ELR (cell line): Measurements from ENCODE around the gene SAMD1.
"Not testable (repeated sequence)": the region's sequence is repeated elsewhere in the genome, so short reads cannot be mapped to it uniquely, and the experiment has no call there.

Experiments
- DNase-seq: peaks from one replicate; pipeline ENCODE4 v3.0.0-alpha.2; 2015; ENCODE audit warnings: low read depth

SAMD1 gene

DNA sequence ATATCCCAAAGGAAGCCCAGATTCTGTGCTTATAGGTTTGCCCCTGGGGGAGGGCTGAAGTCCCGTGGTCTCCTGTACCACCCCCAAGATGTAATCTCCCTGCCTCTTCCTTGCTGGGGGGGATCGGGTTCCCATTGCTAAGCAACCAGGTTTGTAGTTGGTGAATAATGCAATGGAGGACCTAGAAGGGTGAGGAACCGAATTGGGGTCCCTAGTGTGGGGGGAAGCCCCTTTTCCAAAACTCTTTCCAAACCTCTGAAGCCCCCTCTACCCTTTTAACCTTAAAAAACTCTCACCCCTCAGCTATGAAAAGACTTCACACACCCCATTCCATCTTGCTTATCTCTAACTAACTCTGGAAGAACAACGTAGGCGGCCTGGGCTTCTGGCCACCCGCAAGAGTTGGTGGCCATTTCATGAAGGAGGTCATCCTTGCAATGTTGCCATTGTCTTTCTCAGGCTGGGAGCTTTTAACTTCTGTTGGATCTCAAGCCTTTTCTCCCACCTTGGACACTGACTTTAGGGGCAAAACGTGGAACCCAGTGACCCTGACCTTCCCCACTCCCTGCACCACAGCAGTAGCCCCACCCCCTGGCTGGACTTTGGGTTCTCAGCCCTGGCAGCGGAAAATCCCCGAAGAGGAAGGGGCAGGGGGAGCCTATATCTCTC is 29.3 kb downstream of the SAMD1 start:
- DNase-seq = no peak

DNA sequence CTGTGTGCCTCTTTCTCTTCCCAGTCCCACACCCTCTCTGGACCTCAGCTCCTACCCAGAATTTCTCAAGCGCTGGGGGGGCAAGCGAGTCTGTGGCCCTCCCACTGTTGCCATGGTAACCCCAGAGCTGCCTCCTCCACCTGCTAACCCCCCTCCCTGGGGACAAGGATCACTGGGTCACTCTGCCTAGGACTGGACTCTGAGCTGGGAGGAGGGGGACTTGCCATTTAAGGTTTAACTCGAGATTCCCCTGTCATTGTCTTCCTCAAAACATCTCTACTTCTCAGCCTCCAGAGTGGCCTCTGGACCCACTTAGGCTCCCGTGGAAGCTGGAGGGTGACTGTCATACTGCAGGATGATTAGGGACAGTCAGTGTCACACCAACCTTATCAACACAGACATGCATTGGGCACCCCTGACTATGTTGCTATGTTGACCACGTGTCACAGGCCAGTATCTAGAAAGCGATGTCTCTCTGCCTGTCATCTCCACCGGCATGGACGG is 30.8 kb downstream of the SAMD1 start:
- no peak for DNase-seq

DNA sequence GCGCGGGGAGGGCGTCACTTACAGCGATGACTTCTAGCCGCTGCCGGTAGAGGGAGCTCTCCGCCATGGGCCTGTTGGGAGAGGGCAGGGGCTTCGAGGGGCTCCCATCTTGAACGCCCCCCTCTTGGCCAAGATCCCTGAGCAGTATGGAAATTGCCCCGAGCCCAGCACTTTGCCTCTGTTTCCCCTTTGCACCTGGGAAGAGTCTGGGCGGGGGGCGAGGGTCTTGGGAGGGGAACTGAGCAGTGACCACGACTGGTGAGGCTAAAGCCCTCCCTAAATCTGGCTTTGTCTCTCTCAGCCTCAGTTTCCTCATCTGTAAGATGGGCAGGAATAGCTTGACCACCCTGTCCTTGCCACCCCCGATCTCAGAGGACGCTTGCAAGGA is 31.5 kb downstream of the SAMD1 start:
- peak; percentile 26 for DNase-seq

DNA sequence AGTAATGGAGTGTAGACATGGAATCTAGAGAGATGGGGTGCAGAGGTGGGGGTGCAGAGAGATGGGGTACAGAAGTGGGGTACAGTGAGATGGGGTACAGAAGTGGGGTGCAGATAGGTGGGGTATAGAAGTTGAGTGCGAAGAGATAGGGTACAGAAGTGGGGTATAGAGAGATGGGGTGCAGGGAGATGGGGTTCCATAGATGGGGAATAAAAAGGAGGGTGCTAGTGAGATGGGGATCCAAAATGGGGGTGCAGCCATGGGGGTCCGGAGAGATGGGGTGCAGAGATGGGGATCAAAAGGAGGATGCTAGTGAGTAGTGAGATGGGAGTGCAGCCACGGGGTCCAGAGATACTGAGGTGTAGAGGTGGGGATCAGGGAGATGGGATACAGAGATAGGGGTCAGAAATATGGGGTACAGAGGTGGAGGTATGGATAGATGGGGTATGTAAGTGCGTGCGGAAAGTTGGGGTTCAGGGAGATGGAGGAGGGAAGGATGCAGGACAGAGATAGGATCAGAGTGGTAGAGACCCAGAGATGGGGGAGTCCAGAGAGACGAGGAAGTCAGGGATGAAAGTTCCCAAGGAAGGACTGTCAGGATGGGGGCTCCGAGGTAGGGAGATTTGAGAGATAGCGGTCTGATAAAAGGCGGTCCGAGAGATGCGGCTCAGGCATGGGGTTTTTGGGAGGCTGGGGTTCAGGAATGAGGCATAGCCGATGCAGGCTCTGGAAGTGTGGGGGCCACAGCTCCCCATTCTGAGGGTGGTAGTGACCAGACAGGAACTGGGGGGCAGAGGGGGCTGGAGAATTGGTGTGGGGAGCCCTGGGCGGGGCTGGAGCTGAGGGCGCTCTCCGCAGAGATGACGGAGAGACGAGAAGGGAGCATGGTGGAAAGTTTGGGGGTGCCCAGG is 32.1 kb downstream of the SAMD1 start:
- no peak for DNase-seq

GRCh38 chr19:14056741-14057356 is 33.7 kb downstream of the SAMD1 start:
- no peak for DNase-seq

DNA sequence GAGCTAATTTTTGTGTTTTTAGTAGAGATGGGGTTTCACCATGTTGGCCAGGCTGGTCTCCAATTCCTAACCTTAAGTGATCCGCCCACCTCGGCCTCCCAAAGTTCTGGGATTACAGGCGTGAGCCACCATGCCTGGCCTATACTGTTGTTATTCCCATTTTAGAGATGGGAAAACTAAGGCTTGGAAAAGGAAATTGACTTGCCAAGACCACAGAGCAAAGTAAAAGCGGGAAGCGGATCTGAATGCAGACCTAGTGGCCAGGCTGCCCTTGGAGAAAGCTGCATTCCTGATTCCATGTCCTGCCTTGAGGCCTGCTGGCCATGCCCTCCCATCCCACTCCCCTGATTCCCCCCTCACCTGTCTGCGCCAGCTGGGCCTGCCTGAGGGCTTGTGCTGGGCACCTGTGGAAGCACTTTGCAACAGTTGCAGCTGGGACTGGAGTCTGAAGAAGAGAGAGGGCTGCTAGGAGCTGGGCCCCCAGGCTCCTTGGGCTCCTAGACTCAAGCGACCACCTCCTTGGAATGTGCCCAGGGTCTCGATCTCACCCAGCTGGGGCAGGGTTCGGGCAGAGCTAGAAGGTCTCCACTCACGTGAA is 34.4 kb downstream of the SAMD1 start:
- DNase-seq = no peak

- no peak for DNase-seq
These were observed 35.2 kb downstream of the SAMD1 start for GRCh38 chr19:14055396-14055795.

DNA sequence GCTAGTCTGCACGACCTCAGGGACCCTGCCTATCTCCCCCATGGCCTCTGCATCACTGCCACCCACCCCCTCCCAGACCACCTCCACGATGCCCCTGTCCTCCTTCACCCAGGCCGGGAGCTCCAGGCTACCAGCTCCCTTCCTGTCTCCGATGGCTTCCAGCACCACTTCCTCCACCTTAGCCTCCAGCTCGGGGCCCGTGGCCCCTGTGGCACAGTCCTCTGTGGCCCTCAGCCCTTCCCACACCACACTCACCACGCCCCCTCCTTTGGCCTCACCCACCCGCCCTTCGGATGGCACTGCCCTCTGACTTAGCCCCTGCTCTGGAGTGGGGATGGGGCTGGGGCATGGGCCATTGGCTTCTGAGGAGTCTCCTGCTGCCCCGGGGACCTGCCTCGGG is 35.8 kb downstream of the SAMD1 start:
- DNase-seq = no peak

DNA sequence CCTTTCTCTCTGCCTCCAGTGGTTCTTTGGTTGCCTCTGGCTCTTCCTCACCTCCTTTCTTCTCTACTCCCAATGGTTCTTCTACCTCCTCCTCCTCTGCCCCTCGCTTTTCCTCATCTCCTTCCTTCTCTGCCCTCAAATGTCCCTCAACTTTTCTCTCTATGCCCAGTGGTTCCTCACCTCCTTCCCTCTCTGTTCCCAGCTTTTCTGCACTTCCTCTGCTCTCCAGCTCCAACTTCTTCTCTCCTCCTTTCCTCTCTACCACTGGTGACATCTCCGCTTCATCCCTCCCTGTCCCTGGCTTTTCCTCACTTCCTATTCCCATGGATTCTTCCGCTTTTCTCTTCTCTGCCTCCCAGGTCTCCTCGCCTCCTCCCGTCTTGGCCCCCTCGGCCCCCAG is 36.5 kb downstream of the SAMD1 start:
- DNase-seq = no peak

- no peak for DNase-seq
These were observed 37.1 kb downstream of the SAMD1 start for GRCh38 chr19:14053500-14053899.

DNA sequence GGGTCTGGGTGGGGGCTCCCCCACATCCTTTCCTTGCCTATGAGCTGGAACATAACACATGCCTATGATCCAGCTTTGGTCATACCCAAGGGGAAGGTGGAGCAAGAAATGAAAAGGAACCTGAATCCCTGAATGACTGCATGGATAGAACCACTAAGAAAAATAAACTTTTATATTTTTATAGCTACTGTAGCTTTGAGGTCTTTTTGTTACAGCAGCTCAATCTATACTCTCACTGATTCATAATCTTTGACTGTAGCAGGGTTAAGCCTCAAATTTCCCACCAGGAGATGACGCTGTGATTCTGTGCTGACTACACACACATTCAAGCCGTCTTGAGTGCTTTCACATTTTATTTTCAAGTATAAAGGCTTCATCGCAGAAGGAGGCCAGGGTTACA is 37.5 kb downstream of the SAMD1 start:
- no peak for DNase-seq

GRCh38 chr19:14052470-14052869 is 38.1 kb downstream of the SAMD1 start:
- no peak for DNase-seq

GRCh38 chr19:14051980-14052379 is 38.6 kb downstream of the SAMD1 start:
- DNase-seq = no peak

- DNase-seq = not testable (repeated sequence)
These were observed 39.6 kb downstream of the SAMD1 start for GRCh38 chr19:14050961-14051360.

DNA sequence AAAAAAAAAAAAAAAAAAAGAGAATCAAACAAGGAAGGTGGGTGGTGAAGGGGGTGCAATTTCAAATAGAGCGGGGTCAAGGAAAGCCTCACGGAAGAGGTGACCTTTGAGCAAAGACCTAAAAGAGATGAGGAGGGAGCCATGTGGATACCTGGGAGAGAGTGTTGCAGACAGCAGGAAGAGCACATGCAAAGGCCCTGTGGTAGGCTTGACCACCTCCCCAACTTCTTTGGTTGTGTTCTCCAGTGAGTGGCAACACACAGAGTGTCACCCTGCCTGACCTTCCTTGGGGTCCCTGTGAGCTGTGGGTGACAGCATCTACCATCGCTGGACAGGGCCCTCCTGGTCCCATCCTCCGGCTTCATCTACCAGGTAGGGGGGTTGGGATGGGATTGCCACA is 40.0 kb downstream of the SAMD1 start:
- DNase-seq = no peak

GRCh38 chr19:14048443-14049153 is 42.0 kb downstream of the SAMD1 start:
- peak; percentile 64 for DNase-seq

GRCh38 chr19:14047866-14048265 is 42.7 kb downstream of the SAMD1 start:
- not testable (repeated sequence) for DNase-seq

GRCh38 chr19:14042659-14043608 is 47.6 kb downstream of the SAMD1 start:
- peak; percentile 77 for DNase-seq

- no peak for DNase-seq
These were observed 51.4 kb downstream of the SAMD1 start for GRCh38 chr19:14039181-14039580.
